CD14-positive monocyte (primary cell): ENCODE measurements around the gene PLCB1. TPM values are rescaled to one million over a fixed set of nuclear protein-coding genes. Genes with fewer than 3 reads are reported as not detected.

Source experiments
- DNase-seq, 3 donors: peaks; one replicate each; pipeline ENCODE4 v3.0.0-alpha.2; 2011 to 2022
- H2AFZ ChIP-seq: 2 replicates; pipeline ENCODE4 v1.6.0; 2012; ENCODE audit warnings: mild to moderate bottlenecking, low read depth, low read length, inconsistent platforms; ENCODE audit not compliant: insufficient read depth, poor library complexity, severe bottlenecking
- H3K27ac ChIP-seq, 2 donors: 1 replicate in 1 of 2; 2 replicates in 1 of 2; pipeline ENCODE4 v1.5.1; 2012 to 2013; ENCODE audit warnings: low read length in 2 of 2, control low read depth in 1 of 2, inconsistent platforms in 1 of 2, low read depth in 1 of 2, mild to moderate bottlenecking in 1 of 2
- H3K27me3 ChIP-seq, 2 donors: one replicate each; pipeline versions ENCODE4 v1.6.0 to v1.6.1; 2011 to 2013; ENCODE audit warnings: low read length in 2 of 2; ENCODE audit not compliant: control insufficient read depth in 2 of 2, insufficient read depth in 2 of 2
- H3K36me3 ChIP-seq, 2 donors: replicated peaks in 1 of 2; 1 replicate in 1 of 2; 2 replicates in 1 of 2; pipeline versions ENCODE4 v1.5.1 to v1.6.1; 2012 to 2013; ENCODE audit warnings: low read length in 2 of 2, control low read depth in 1 of 2, inconsistent platforms in 1 of 2, mild to moderate bottlenecking in 1 of 2; ENCODE audit not compliant: insufficient read depth in 2 of 2, control insufficient read depth in 1 of 2
- H3K4me1 ChIP-seq, 2 donors: 1 replicate in 1 of 2; 2 replicates in 1 of 2; pipeline versions ENCODE4 v1.5.1 to v1.6.1; 2012 to 2013; ENCODE audit warnings: low read length in 2 of 2, control low read depth in 1 of 2, inconsistent platforms in 1 of 2, mild to moderate bottlenecking in 1 of 2, moderate library complexity in 1 of 2; ENCODE audit not compliant: insufficient read depth in 2 of 2, control insufficient read depth in 1 of 2
- H3K4me2 ChIP-seq: replicated peaks from 2 replicates; pipeline ENCODE3; 2012; ENCODE audit warnings: low read length, moderate library complexity, mild to moderate bottlenecking; ENCODE audit not compliant: poor library complexity, severe bottlenecking; ENCODE audit errors: extremely low read depth
- H3K4me3 ChIP-seq, 3 experiments: fragments of 200-600 bp in 1 of 3; sonication (generic) in 1 of 3; replicated peaks in 1 of 3; 1 replicate in 2 of 3; 2 replicates in 1 of 3; pipeline ENCODE4 v1.5.1; 2011 to 2013; ENCODE audit warnings: low read length in 3 of 3, mild to moderate bottlenecking in 3 of 3, control low read depth in 2 of 3, low read depth in 2 of 3, inconsistent platforms in 1 of 3, moderate library complexity in 1 of 3
- H3K79me2 ChIP-seq: 2 replicates; pipeline ENCODE4 v1.6.0; 2012; ENCODE audit warnings: mild to moderate bottlenecking, control low read depth, inconsistent platforms, low read length, moderate library complexity; ENCODE audit not compliant: insufficient read depth
- H3K9ac ChIP-seq: 2 replicates; pipeline ENCODE4 v1.6.0; 2017; ENCODE audit warnings: low read length, mild to moderate bottlenecking; ENCODE audit not compliant: insufficient read depth, poor library complexity, severe bottlenecking
- H3K9me3 ChIP-seq, 2 donors: replicated peaks in 1 of 2; 1 replicate in 1 of 2; 2 replicates in 1 of 2; pipeline versions ENCODE4 v1.5.1 to v1.6.1; 2012 to 2013; ENCODE audit warnings: low read length in 2 of 2, control low read depth in 1 of 2; ENCODE audit not compliant: control insufficient read depth in 1 of 2, insufficient read depth in 1 of 2
- H4K20me1 ChIP-seq: 2 replicates; pipeline ENCODE4 v1.6.0; 2012; ENCODE audit warnings: mild to moderate bottlenecking, low read length, control low read depth, moderate library complexity; ENCODE audit not compliant: insufficient read depth
- H3K27ac Mint-ChIP-seq, 7 donors: one replicate each; pipeline ENCODE4 v1.8.0; 2020; ENCODE audit warnings: mild to moderate bottlenecking in 7 of 7, mixed read lengths in 7 of 7, moderate library complexity in 6 of 7, inconsistent platforms in 2 of 7
- H3K27me3 Mint-ChIP-seq, 3 donors: one replicate each; pipeline ENCODE4 v1.8.0; 2021 to 2022; ENCODE audit warnings: low read depth in 3 of 3, mild to moderate bottlenecking in 3 of 3, mixed read lengths in 3 of 3, moderate library complexity in 3 of 3, inconsistent platforms in 1 of 3
- H3K36me3 Mint-ChIP-seq, 2 donors: one replicate each; pipeline ENCODE4 v1.8.0; 2020; ENCODE audit warnings: mixed read lengths in 2 of 2, inconsistent platforms in 1 of 2, mild to moderate bottlenecking in 1 of 2
- H3K4me1 Mint-ChIP-seq: one replicate; pipeline ENCODE4 v1.8.0; 2020; ENCODE audit warnings: mild to moderate bottlenecking, mixed read lengths
- H3K4me3 Mint-ChIP-seq, 2 donors: one replicate each; pipeline ENCODE4 v1.8.0; 2020; ENCODE audit warnings: mild to moderate bottlenecking in 2 of 2, mixed read lengths in 2 of 2, moderate library complexity in 1 of 2
- H3K9me3 Mint-ChIP-seq, 7 donors: one replicate each; pipeline ENCODE4 v1.8.0; 2020 to 2022; ENCODE audit warnings: mixed read lengths in 7 of 7, mild to moderate bottlenecking in 6 of 7, moderate library complexity in 6 of 7, inconsistent platforms in 2 of 7
- WGBS: methylation state at CpG from one replicate; pipeline ENCODE4 v1.1.5; 2013; ENCODE audit warnings: missing lambda C conversion rate; ENCODE audit not compliant: insufficient coverage; 5-methylcytosine and 5-hydroxymethylcytosine counted together
- intact Hi-C, 2 donors: fragments of 100-400 bp; cut with micrococcal nuclease; formaldehyde crosslinking; loops; one replicate each; pipeline versions ENCODE4 v1.15.0 to v1.15.1; 2023
- polyA plus RNA-seq, 3 donors: library from polyadenylated mRNA; depleted of rRNA in 1 of 3; unstranded in 2 of 3; stranded (reverse) in 1 of 3; fragments of 300-500 nt in 2 of 3; fragments of >200 nt in 1 of 3; fragmentation: Illumina TruSeq in 2 of 3; gene quantifications; 1 replicate in 2 of 3; 2 replicates in 1 of 3; pipeline ENCODE4 v1.2.3, GENCODE V29; 2012 to 2021
- TF ChIP-seq, protein P1 (sequence below): fragments of 200-600 bp; IDR thresholded peaks from one replicate; pipeline ENCODE4 v1.8.0; 2022; ENCODE audit warnings: antibody characterized with exemption, mild to moderate bottlenecking

PLCB1 gene
- polyA plus RNA-seq, 3 donors: 8.6 to 16.4 (median 13.2) TPM

DNA sequence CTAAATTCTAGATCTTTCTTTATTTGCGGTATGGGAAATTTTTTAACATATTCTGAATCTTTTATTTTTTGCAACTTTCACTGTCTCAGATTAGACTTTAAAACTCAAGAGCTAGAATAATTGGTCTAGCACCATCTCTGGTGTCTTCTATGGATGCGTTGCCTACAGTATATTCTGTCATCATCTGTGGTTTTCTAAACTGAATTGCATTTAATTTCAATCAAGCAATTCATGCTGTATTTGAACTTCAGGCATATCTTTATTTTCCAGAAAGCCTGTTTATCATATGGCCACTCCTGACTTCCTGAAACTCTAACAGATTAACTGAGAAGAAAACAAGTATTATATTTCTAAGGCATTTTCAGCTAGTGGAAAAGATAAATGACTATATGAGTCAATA lies 281.6 kb downstream of the PLCB1 start:
- Histone ChIP-seq H3K4me3 (no peak overlapping the region), H3K4me1 (peaks cover 8 to 13% of the 10 kb centered on the region in 2 donors), H3K27me3 (no peaks in the 10 kb centered on the region), H3K36me3 (no peaks in the 10 kb centered on the region), H4K20me1 (no peaks in the 10 kb centered on the region), H3K27ac (no peak overlapping the region), H2AFZ (no peak overlapping the region), H3K9ac (no peak overlapping the region), H3K4me2 (no peak overlapping the region), H3K79me2 (no peaks in the 10 kb centered on the region), H3K9me3 (no peaks in the 10 kb centered on the region)
- DNase-seq: no peak
- intact Hi-C loops: no loop called here
- no CpG with 5 or more reads among the region's 2 CpGs for WGBS
- peaks cover 3 to 5% of the 10 kb centered on the region in 2 donors for H3K36me3 Mint-ChIP-seq
- TF ChIP-seq, protein P1, sequence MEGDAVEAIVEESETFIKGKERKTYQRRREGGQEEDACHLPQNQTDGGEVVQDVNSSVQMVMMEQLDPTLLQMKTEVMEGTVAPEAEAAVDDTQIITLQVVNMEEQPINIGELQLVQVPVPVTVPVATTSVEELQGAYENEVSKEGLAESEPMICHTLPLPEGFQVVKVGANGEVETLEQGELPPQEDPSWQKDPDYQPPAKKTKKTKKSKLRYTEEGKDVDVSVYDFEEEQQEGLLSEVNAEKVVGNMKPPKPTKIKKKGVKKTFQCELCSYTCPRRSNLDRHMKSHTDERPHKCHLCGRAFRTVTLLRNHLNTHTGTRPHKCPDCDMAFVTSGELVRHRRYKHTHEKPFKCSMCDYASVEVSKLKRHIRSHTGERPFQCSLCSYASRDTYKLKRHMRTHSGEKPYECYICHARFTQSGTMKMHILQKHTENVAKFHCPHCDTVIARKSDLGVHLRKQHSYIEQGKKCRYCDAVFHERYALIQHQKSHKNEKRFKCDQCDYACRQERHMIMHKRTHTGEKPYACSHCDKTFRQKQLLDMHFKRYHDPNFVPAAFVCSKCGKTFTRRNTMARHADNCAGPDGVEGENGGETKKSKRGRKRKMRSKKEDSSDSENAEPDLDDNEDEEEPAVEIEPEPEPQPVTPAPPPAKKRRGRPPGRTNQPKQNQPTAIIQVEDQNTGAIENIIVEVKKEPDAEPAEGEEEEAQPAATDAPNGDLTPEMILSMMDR: no peak
- no peak overlapping the region for H3K4me3 Mint-ChIP-seq
- H3K4me1 Mint-ChIP-seq: peaks cover 23% of the 10 kb centered on the region
- peaks cover 0 to 1% (median 0%) of the 10 kb centered on the region in 3 donors for H3K27me3 Mint-ChIP-seq
- no peak overlapping the region for H3K27ac Mint-ChIP-seq
- peaks cover 0 to 6% (median 0%) of the 10 kb centered on the region in 7 donors for H3K9me3 Mint-ChIP-seq

DNA sequence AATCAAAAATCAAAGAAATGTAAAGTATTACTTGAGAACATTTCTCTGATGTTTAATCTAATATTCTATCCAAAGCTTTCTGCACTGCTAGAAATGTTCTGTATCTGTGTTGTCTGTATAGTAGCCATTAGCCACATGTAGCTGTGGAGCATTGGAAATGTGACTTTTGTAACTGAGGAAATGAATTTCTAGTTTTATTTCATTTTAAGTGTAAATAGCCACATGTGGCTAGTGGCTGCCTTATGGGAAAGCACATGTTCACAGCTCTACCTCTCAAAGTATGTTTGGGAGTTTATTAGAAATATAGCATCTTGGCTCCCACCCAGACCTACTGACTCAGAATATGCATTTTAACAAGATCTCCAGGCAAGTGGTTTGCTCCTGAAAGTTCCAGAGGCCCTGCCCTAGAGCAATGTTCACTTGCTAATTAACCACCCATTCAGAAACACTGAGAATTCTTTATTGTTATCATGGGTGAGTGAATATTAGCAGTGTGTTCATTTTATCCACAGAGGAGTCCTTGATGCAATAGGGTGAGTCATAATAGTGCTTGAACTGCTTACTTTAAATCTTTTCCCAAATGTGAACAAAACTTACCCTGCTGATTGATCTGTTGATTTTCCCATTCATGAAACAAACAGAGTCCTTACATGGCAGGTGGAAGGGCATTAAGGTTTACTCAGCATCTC lies 282.7 kb downstream of the PLCB1 start:
- Histone ChIP-seq H3K9me3 (no peaks in the 10 kb centered on the region), H3K36me3 (no peaks in the 10 kb centered on the region), H3K9ac (no peak overlapping the region), H3K4me2 (no peak overlapping the region), H2AFZ (no peak overlapping the region), H3K4me3 (no peak overlapping the region), H3K27me3 (no peaks in the 10 kb centered on the region), H3K79me2 (no peaks in the 10 kb centered on the region), H4K20me1 (no peaks in the 10 kb centered on the region), H3K4me1 (peaks cover 8 to 13% of the 10 kb centered on the region in 2 donors), H3K27ac (peak overlapping the region in 1 of 2 donors; percentile 43)
- TF ChIP-seq, protein P1: no peak
- peaks cover 23% of the 10 kb centered on the region for H3K4me1 Mint-ChIP-seq
- peak overlapping the region in 4 of 7 donors; percentile 3 to 78 (median 50) for H3K27ac Mint-ChIP-seq
- H3K9me3 Mint-ChIP-seq: peaks cover 0 to 6% (median 0%) of the 10 kb centered on the region in 7 donors
- H3K27me3 Mint-ChIP-seq: peaks cover 0 to 1% (median 0%) of the 10 kb centered on the region in 3 donors
- H3K4me3 Mint-ChIP-seq: peak overlapping the region in 1 of 2 donors; percentile 51
- DNase-seq: peak in 2 of 3 donors; percentile 48 to 57
- intact Hi-C loops: no loop called here
- peaks cover 3 to 5% of the 10 kb centered on the region in 2 donors for H3K36me3 Mint-ChIP-seq
